NCI-H446 treated with DMSO at 0.1 percent for 48 hours (cell line): ENCODE measurements around the gene OMP.

Experiments
- DNase-seq: peaks from one replicate; lab custom pipeline; 2025; lab: John Stamatoyannopoulos, UW

Gene OMP

DNA sequence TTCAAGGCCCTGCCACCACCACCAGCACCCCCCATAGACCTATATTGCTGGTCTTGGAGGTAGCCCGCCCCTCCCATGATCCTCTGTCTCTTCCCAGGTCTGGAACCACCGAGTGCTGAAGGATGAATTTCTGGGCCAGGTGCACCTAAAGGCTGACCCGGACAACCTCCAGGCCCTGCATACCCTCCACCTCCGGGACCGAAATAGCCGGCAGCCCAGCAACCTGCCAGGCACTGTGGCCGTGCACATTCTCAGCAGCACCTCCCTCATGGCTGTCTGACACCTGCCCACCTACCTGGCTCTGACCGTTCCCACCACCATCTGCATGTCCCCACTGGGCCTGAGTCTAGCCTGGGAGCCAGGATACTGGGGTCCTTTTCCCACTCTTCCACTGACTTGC, 21.0 kb downstream of the OMP start:
- DNase-seq: no peak

DNA sequence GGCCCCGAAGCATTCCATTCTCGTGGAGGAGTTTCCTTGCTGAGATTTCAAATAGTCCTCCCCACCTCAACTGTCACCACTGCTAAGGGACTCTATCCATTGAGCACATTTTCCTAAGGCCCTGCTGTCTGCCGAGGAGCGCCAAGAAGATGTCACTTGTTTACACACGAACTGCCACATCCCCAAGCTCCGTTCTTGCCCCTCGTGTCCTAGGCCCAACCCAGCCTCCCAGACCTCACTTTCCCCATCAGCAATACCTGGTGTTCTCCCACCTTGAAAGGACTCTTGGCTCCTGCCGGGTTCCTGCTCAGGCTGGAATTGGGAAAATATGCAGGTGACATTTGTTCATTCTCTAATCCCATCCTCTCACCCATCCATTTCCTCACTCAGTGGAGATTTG, 21.4 kb downstream of the OMP start:
- no peak for DNase-seq

GRCh38 chr11:77124488-77124887, 21.8 kb downstream of the OMP start:
- DNase-seq: no peak

- DNase-seq: no peak
Measured at GRCh38 chr11:77125191-77125590, 22.6 kb downstream of the OMP start.

- DNase-seq: no peak
Measured at GRCh38 chr11:77125695-77126094, 23.1 kb downstream of the OMP start.

GRCh38 chr11:77126156-77126775, 23.6 kb downstream of the OMP start:
- no peak for DNase-seq

DNA sequence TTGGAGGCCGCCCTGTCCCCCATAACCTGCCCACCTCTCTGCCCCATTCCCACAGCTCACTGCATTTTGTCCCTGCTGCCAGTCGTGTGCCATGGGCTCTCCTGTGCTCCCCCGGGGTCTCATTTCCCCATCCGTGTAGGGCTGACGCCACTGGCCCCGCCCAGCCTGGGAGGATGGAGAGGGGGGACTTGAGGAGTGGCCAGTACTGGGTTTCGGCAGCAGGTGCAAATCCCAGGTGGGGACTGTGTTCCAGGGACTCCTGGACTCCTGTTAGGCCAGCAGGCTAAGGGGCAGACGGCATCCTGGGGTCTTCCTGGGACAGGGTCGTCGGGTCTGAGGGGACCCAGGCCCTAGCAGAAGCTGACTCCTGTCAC, 24.2 kb downstream of the OMP start:
- DNase-seq: no peak

GRCh38 chr11:77127235-77127911, 24.7 kb downstream of the OMP start:
- no peak for DNase-seq

DNA sequence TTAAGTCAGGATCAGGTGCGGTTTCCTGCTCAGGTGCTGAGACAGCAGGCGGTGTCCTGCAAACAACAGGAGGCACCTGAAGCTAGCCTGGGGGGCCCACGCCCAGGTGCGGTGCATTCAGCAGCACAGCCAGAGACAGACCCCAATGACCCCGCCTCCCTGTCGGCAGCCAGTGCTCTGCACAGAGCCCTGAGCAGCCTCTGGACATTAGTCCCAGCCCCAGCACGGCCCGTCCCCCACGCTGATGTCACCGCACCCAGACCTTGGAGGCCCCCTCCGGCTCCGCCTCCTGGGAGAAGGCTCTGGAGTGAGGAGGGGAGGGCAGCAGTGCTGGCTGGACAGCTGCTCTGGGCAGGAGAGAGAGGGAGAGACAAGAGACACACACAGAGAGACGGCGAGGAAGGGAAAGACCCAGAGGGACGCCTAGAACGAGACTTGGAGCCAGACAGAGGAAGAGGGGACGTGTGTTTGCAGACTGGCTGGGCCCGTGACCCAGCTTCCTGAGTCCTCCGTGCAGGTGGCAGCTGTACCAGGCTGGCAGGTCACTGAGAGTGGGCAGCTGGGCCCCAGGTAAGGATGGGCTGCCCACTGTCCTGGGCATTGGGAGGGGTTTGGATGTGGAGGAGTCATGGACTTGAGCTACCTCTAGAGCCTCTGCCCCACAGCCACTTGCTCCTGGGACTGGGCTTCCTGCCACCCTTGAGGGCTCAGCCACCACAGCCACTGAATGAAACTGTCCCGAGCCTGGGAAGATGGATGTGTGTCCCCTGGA, 25.5 kb downstream of the OMP start, which contains the start of gene MYO7A:
TSS of gene MYO7A (plus strand) at position 327 of the 772 bp plus-strand sequence. CDS start 2,389 bp downstream, outside the sequence.
- DNase-seq: no peak

GRCh38 chr11:77129069-77129841, 26.6 kb downstream of the OMP start:
- DNase-seq: no peak

DNA sequence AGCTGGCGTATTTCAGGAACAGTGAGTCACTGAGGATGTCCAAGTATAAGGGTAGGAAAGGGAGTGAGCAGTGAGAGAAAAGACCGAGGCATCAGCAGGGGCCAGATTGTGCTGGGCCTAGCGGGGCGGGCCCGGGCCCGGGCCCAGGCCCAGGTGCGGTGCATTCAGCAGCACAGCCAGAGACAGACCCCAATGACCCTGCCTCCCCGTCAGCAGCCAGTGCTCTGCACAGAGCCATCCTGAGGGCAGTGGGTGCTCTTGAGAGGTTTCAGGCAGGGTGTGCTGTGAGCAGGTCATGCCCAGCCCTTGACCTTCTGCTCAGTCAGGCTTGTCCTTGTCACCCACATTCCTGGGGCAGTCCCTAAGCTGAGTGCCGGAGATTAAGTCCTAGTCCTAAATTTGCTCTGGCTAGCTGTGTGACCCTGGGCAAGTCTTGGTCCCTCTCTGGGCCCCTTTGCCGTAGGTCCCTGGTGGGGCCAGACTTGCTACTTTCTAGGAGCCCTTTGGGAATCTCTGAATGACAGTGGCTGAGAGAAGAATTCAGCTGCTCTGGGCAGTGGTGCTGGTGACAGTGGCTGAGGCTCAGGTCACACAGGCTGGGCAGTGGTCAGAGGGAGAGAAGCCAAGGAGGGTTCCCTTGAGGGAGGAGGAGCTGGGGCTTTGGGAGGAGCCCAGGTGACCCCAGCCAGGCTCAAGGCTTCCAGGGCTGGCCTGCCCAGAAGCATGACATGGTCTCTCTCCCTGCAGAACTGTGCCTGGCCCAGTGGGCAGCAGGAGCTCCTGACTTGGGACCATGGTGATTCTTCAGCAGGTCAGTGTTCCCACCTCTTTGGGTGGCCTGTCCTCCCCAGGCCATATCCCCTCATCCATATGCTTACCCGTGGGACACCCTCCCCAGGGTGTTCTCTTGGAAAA, 27.5 kb downstream of the OMP start:
- no peak for DNase-seq

- peak; percentile 62 for DNase-seq
Measured at GRCh38 chr11:77130763-77131513, 28.3 kb downstream of the OMP start.

- DNase-seq: no peak
Measured at GRCh38 chr11:77131560-77131959, 28.9 kb downstream of the OMP start.

- no peak for DNase-seq
Measured at GRCh38 chr11:77135069-77135468, 32.4 kb downstream of the OMP start.

DNA sequence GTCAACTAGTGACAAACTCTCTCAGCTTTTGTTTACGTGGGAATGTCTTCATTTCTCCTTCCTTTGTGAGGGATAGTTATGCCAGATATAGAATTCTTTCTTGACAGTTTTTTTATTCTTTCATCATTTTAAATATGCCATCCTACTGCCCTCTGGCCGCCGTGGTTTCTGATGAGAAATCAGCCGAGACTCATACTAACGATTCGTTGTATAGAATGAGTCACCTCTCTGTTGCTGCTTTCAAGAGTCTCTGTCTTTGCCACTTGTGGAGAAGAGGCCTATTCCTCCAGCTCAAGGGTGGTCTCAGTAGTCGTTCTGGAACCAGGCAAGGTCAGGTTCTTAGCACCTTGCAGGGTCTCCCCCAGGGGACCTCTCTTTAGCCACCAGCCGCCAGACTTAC, 33.4 kb downstream of the OMP start:
- DNase-seq: no peak

DNA sequence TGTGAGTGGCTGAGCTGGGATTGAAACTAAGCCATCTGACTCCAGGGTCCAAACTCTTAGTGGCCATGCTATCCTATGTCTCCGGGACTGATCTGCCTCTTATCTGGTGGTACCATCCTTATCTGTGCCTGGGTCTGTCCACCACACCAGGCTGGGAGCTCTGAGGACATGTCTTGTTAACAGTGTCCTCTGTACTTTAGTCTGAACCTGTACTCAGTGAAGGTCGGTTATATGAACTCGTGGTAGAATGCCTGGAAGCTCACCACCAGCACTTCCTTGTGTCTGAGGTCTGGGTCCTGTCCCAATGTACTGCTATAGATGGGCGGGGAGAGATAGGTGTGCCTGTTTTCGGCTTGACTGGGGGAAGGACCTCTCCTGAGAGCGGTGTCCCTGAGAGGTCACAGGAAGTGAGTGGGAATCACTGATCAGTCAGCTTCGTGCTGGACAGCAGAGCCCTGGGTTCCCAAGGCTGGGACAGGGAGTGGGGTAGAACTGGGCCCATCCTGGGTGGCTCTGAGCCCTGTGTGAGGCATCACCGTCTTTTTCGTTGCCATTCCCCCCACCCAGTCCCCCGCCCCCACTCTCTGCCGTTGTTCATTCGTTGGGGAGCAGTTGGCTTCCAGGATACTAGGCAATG, 34.3 kb downstream of the OMP start:
- no peak for DNase-seq

DNA sequence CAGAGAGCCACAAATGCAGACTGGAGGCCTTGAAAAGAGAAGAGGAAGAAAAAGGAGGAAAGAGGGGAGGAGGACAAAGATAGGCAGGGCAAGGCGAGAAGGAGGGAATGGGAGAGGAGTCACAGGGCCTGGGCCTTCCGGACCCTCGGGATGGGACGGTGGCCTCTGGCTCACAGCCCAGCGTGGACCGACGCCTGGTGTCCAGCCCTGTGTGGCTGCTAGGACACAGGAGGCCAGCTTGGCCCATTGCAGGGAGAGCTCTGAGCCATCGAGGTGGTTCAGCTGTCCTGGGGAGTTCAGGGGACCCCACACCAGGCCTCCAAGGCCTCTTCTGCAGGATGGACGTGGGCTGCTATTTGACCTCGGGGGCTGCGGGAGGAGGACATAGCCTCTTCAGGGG, 34.8 kb downstream of the OMP start:
- DNase-seq: no peak

GRCh38 chr11:77138106-77138649, 35.5 kb downstream of the OMP start:
- no peak for DNase-seq

DNA sequence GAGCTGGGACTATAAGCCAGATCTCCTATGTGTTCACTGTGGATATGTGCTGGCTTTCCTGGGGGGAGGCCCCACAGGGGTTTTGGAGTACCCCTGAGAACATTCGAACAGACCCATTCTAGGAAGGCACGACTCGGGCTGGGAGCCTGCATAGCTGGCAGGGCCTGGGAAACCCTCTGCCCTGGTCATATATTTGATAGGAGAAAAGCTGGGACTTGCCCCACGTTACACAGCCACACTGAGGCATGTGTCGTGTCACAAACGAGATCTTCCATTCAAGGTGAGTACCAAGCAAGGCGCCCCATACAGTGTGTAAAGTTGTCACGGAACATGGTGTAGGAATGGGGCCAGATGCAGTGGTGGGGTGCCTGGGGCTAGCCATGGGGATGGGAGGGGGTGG, 36.6 kb downstream of the OMP start:
- DNase-seq: no peak
